HL-60 (cell line): Measurements from ENCODE around the gene IYD.

ENCODE experiments used
- POLR2AphosphoS5 ChIP-seq: IDR thresholded peaks from 2 replicates; pipeline ENCODE4 v1.6.1; 2012; ENCODE audit warnings: low read depth
- SPI1 ChIP-seq: IDR thresholded peaks from 2 replicates; pipeline ENCODE4 v1.6.1; 2012; ENCODE audit warnings: low read depth, mild to moderate bottlenecking, borderline replicate concordance
- TF ChIP-seq, protein P1 (sequence below): IDR thresholded peaks from one replicate; pipeline ENCODE4 v1.5.1; 2011; ENCODE audit warnings: low read length, control low read depth, inconsistent platforms; ENCODE audit not compliant: insufficient read depth

DNA sequence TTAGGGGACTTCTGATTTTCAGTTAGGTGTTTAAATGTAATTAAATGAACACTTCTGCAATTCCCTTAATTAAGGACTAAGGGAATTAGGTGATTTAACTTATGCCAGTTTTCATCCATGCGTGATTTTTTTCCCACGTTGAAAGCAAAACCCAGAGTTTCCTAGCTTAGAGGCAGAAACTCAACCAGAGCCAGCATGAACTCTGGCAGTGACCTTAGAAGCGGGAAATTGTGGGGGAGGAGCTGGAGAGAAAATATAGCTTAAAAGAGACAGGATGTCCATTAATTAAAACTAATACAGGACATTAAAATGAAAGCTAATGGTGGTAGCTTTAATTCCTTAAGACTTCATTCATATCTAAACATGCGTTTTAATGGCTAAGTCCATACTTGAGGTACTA, 41.6 kb downstream of the IYD start:
- TF ChIP-seq, protein P1, sequence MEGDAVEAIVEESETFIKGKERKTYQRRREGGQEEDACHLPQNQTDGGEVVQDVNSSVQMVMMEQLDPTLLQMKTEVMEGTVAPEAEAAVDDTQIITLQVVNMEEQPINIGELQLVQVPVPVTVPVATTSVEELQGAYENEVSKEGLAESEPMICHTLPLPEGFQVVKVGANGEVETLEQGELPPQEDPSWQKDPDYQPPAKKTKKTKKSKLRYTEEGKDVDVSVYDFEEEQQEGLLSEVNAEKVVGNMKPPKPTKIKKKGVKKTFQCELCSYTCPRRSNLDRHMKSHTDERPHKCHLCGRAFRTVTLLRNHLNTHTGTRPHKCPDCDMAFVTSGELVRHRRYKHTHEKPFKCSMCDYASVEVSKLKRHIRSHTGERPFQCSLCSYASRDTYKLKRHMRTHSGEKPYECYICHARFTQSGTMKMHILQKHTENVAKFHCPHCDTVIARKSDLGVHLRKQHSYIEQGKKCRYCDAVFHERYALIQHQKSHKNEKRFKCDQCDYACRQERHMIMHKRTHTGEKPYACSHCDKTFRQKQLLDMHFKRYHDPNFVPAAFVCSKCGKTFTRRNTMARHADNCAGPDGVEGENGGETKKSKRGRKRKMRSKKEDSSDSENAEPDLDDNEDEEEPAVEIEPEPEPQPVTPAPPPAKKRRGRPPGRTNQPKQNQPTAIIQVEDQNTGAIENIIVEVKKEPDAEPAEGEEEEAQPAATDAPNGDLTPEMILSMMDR, result no peak
- TF ChIP-seq POLR2AphosphoS5, result no peak
- TF ChIP-seq SPI1, result no peak
